Esophagus muscularis mucosa (tissue), 4 donors: ENCODE data around the gene HSPB8. TPM values are rescaled to one million over a fixed set of nuclear protein-coding genes. Genes with fewer than 3 reads are reported as not detected.

Source experiments
- DNase-seq: peaks from one replicate; pipeline ENCODE4 v3.0.0-alpha.2; 2017; ENCODE audit errors: extremely low spot score
- H3K27ac ChIP-seq, 4 donors: fragments of 200-600 bp; sonication (generic); replicated peaks in 1 of 4; 1 replicate in 3 of 4; 2 replicates in 1 of 4; pipeline ENCODE4 v1.5.1; 2016 to 2019; ENCODE audit warnings: mild to moderate bottlenecking in 1 of 4
- H3K27me3 ChIP-seq, 4 donors: fragments of 200-600 bp; sonication (generic); one replicate each; pipeline versions ENCODE4 v1.5.1 to v1.6.0; 2016 to 2019
- H3K36me3 ChIP-seq, 4 donors: fragments of 200-600 bp; sonication (generic); one replicate each; pipeline ENCODE4 v1.5.1; 2016 to 2019
- H3K4me1 ChIP-seq, 4 donors: fragments of 200-600 bp; sonication (generic); one replicate each; pipeline ENCODE4 v1.5.1; 2016 to 2019
- H3K4me3 ChIP-seq, 4 donors: fragments of 200-600 bp; sonication (generic); 1 replicate in 2 of 4; 2 replicates in 2 of 4; pipeline ENCODE4 v1.5.1; 2016 to 2019; ENCODE audit warnings: mild to moderate bottlenecking in 4 of 4, moderate library complexity in 1 of 4
- H3K9me3 ChIP-seq, 4 donors: fragments of 200-600 bp; sonication (generic); 1 replicate in 3 of 4; 2 replicates in 1 of 4; pipeline ENCODE4 v1.5.1; 2016 to 2019
- CTCF ChIP-seq, 3 experiments: fragments of 200-600 bp in 2 of 3; fragments of 450-650 bp in 1 of 3; sonication (generic) in 2 of 3; IDR thresholded peaks; one replicate each; pipeline ENCODE4 v1.5.1; 2017 to 2019; ENCODE audit warnings: antibody characterized with exemption in 3 of 3, mild to moderate bottlenecking in 2 of 3, moderate library complexity in 1 of 3
- EP300 ChIP-seq: sonication (generic); formaldehyde crosslinking; IDR thresholded peaks from one replicate; pipeline ENCODE4 v1.6.1; 2017; ENCODE audit warnings: antibody characterized with exemption
- POLR2A ChIP-seq: fragments of 450-650 bp; IDR thresholded peaks from one replicate; pipeline ENCODE4 v1.6.1; 2017; ENCODE audit warnings: antibody characterized with exemption, moderate library complexity, mild to moderate bottlenecking, low read depth
- POLR2AphosphoS5 ChIP-seq, 2 donors: sonication (generic); formaldehyde crosslinking; IDR thresholded peaks; one replicate each; pipeline ENCODE4 v1.6.1; 2017; ENCODE audit warnings: antibody characterized with exemption in 2 of 2
- WGBS: methylation state at CpG from one replicate; pipeline ENCODE4 v1.1.5; 2018; 5-methylcytosine and 5-hydroxymethylcytosine counted together
- intact Hi-C: fragments of 100-400 bp; cut with DNase I; formaldehyde crosslinking; loops from one replicate; pipeline ENCODE4 v1.15.1; 2023
- total RNA-seq, 4 donors: library from RNA; depleted of rRNA; stranded (reverse); fragments of >200 nt; gene quantifications; one replicate each; pipeline versions ENCODE4 v1.1.0 to v1.2.1, GENCODE V29; 2016

The HSPB8 gene
- total RNA-seq, 4 donors from 2014 or later: 416 to 573 (median 443) TPM

GRCh38 chr12:119136811-119137410, 41.8 kb upstream of the HSPB8 start:
- H3K27me3 ChIP-seq: no peaks in the 10 kb centered on the region
- no peaks in the 10 kb centered on the region for H3K36me3 ChIP-seq
- intact Hi-C loops: no loop called here
- H3K9me3 ChIP-seq: peaks cover 0 to 20% (median 4%) of the 10 kb centered on the region in 4 donors
- WGBS: 71% methylated on average over 4 of the region's 4 CpGs
- H3K4me1 ChIP-seq: no peaks in the 10 kb centered on the region
- H3K4me3 ChIP-seq: no peak overlapping the region
- TF ChIP-seq EP300 (no peak), POLR2A (no peak), POLR2AphosphoS5 (IDR thresholded peaks at IDR 0.05) (no peak), CTCF (IDR thresholded peaks at IDR 0.05) (no peak)
- H3K27ac ChIP-seq: no peak overlapping the region
- DNase-seq: no peak

GRCh38 chr12:119139448-119139847, 39.3 kb upstream of the HSPB8 start:
- H3K27ac ChIP-seq: no peak overlapping the region
- DNase-seq: no peak
- 83% methylated on average over 2 of the region's 2 CpGs for WGBS
- intact Hi-C loops: no loop called here
- peaks cover 0 to 4% (median 0%) of the 10 kb centered on the region in 4 donors for H3K27me3 ChIP-seq
- H3K36me3 ChIP-seq: no peaks in the 10 kb centered on the region
- no peaks in the 10 kb centered on the region for H3K4me1 ChIP-seq
- H3K9me3 ChIP-seq: peaks cover 0 to 4% (median 0%) of the 10 kb centered on the region in 4 donors
- no peak for TF ChIP-seq CTCF (IDR thresholded peaks at IDR 0.05)
- TF ChIP-seq EP300: no peak
- TF ChIP-seq POLR2A: no peak
- no peak for TF ChIP-seq POLR2AphosphoS5 (IDR thresholded peaks at IDR 0.05)
- no peak overlapping the region for H3K4me3 ChIP-seq

GRCh38 chr12:119145367-119145766, 33.4 kb upstream of the HSPB8 start:
- TF ChIP-seq CTCF (IDR thresholded peaks at IDR 0.05): no peak
- no peak for TF ChIP-seq EP300
- no peak for TF ChIP-seq POLR2A
- TF ChIP-seq POLR2AphosphoS5 (IDR thresholded peaks at IDR 0.05): no peak
- WGBS: 72% methylated on average over 13 of the region's 13 CpGs
- Histone ChIP-seq H3K4me3 (no peak overlapping the region), H3K4me1 (peaks cover 0 to 3% (median 0%) of the 10 kb centered on the region in 4 donors), H3K27me3 (peaks cover 0 to 4% (median 0%) of the 10 kb centered on the region in 4 donors), H3K9me3 (no peaks in the 10 kb centered on the region), H3K36me3 (no peaks in the 10 kb centered on the region), H3K27ac (no peak overlapping the region)
- intact Hi-C loops: no loop called here
- DNase-seq: no peak

GRCh38 chr12:119147847-119148448, 30.8 kb upstream of the HSPB8 start:
- no peak overlapping the region for H3K4me3 ChIP-seq
- WGBS: 65% methylated on average over 2 of the region's 2 CpGs
- TF ChIP-seq CTCF (IDR thresholded peaks at IDR 0.05) (no peak), POLR2AphosphoS5 (IDR thresholded peaks at IDR 0.05) (no peak), POLR2A (no peak), EP300 (no peak)
- DNase-seq: no peak
- peaks cover 0 to 3% (median 0%) of the 10 kb centered on the region in 4 donors for H3K4me1 ChIP-seq
- no peaks in the 10 kb centered on the region for H3K36me3 ChIP-seq
- H3K27ac ChIP-seq: no peak overlapping the region
- intact Hi-C loops: no loop called here
- peaks cover 0 to 7% (median 0%) of the 10 kb centered on the region in 4 donors for H3K27me3 ChIP-seq
- peaks cover 0 to 15% (median 14%) of the 10 kb centered on the region in 4 donors for H3K9me3 ChIP-seq
